ENCODE data around the gene BRIP1. TPM values are rescaled to one million over a fixed set of nuclear protein-coding genes. Genes with fewer than 3 reads are reported as not detected.

BRIP1 gene
- total and polyA plus RNA-seq, 2 donors (not counting 3 experiments of a cell fraction or from before 2014, with no cell fraction given): 1.8 to 12.1 TPM

- Histone ChIP-seq H3K79me2 (ENCODE audit: control insufficient read depth, insufficient read depth, low read length) (no peaks in the 10 kb centered on the region), H3K4me3 (replicated peaks in 1 of 3; ENCODE audit: insufficient read depth in 1 of 3, low read depth in 1 of 3, low read length in 3 of 3) (no peak overlapping the region), H3K27ac (ENCODE audit: insufficient read depth, low read depth, low read length) (no peak overlapping the region), H3K9ac (replicated peaks; ENCODE audit: extremely low read depth, insufficient read depth, low read length) (no peak overlapping the region), H2AFZ (ENCODE audit: low read depth, low read length) (no peak overlapping the region), H3K4me2 (ENCODE audit: insufficient read depth, low read length) (no peak overlapping the region), H4K20me1 (replicated peaks; ENCODE audit: control insufficient read depth, extremely low read depth, insufficient read depth, low read length) (no peaks in the 10 kb centered on the region), H3K4me1 (ENCODE audit: control insufficient read depth, extremely low read depth, insufficient read depth, low read length) (no peaks in the 10 kb centered on the region), H3K9me3 (replicated peaks; ENCODE audit: control insufficient read depth, insufficient read depth, low read length) (no peaks in the 10 kb centered on the region), H3K9me1 (replicated peaks; ENCODE audit: control insufficient read depth, extremely low read depth, insufficient read depth, low read length) (no peaks in the 10 kb centered on the region), H3K36me3 (ENCODE audit: control insufficient read depth in 2 of 2, extremely low read depth in 1 of 2, insufficient read depth in 2 of 2, low read length in 2 of 2) (no peaks in the 10 kb centered on the region), H3K27me3 (ENCODE audit: control insufficient read depth in 2 of 2, insufficient read depth in 2 of 2, low read length in 2 of 2) (no peaks in the 10 kb centered on the region)
- DNase-seq (ENCODE audit: low read depth, low spot score) (no peak), FAIRE-seq (no peak)
- dilution Hi-C loops (cut with MboI; ENCODE audit: extremely low pct_ligation_motif_present, low sequenced_read_pairs) (no loop called here), intact Hi-C loops (cut with micrococcal nuclease) (no loop called here)
- ChIA-PET CTCF (no interaction called here), POLR2A (no interaction called here)
- no TSS peak for BruUV-seq (replicated peaks)
- TF ChIP-seq POLR2AphosphoS5 (IDR thresholded peaks at IDR 0.05; ENCODE audit: insufficient read depth, low read depth, low read length) (no peak), CTCF (IDR thresholded peaks at IDR 0.05; ENCODE audit: extremely low read depth in 1 of 2, insufficient read depth in 1 of 2, low read depth in 1 of 2, low read length in 2 of 2) (no peak), MYC (IDR thresholded peaks at IDR 0.05; ENCODE audit: low read depth, low read length) (no peak), EZH2 (IDR thresholded peaks at IDR 0.05; ENCODE audit: borderline replicate concordance, low read depth, low read length, severe bottlenecking) (no peak), JUN (IDR thresholded peaks at IDR 0.05; ENCODE audit: borderline replicate concordance, insufficient read depth, insufficient read length, low read depth) (no peak), MAX (IDR thresholded peaks at IDR 0.05; ENCODE audit: insufficient read depth, insufficient read length) (no peak), POLR2A (IDR thresholded peaks at IDR 0.05; ENCODE audit: low read depth, low read length) (no peak), FOS (IDR thresholded peaks at IDR 0.05; ENCODE audit: borderline replicate concordance, insufficient read depth, low read length) (no peak), GATA2 (IDR thresholded peaks at IDR 0.05; ENCODE audit: insufficient read depth, insufficient read length, low read depth, low read length) (no peak)
Measured at GRCh38 chr17:61669522-61669921, 193.8 kb downstream of the BRIP1 start.
